ENCODE data around the gene TRIP12. TPM values are rescaled to one million over a fixed set of nuclear protein-coding genes. Genes with fewer than 3 reads are reported as not detected.

TRIP12 gene
- total and polyA plus RNA-seq, 2 of the 8 experiments (the other 6 are each of a cell fraction or from before 2014, with no cell fraction given), result 23.1 to 174 TPM

GRCh38 chr2:229714736-229715541 lies 206.9 kb downstream of the TRIP12 start (continued):
- TF ChIP-seq SP2 (IDR thresholded peaks at IDR 0.05; ENCODE audit: low read length) (no peak), SP1 (IDR thresholded peaks at IDR 0.05; ENCODE audit: low read depth, low read length) (no peak), POLR2AphosphoS5 (IDR thresholded peaks at IDR 0.05; ENCODE audit: low read depth, low read length) (no peak), TAF1 (IDR thresholded peaks at IDR 0.05; ENCODE audit: low read depth, low read length) (no peak), SIRT6 (IDR thresholded peaks at IDR 0.05; ENCODE audit: low read length) (no peak), TAF7 (optimal IDR thresholded peaks at IDR 0.05; ENCODE audit: borderline replicate concordance, low read depth, low read length) (no peak), RNF2 (IDR thresholded peaks at IDR 0.05; ENCODE audit: borderline replicate concordance, low read depth, low read length, missing control alignments, poor library complexity, severe bottlenecking) (no peak)
- TF ChIP-seq, protein P1, sequence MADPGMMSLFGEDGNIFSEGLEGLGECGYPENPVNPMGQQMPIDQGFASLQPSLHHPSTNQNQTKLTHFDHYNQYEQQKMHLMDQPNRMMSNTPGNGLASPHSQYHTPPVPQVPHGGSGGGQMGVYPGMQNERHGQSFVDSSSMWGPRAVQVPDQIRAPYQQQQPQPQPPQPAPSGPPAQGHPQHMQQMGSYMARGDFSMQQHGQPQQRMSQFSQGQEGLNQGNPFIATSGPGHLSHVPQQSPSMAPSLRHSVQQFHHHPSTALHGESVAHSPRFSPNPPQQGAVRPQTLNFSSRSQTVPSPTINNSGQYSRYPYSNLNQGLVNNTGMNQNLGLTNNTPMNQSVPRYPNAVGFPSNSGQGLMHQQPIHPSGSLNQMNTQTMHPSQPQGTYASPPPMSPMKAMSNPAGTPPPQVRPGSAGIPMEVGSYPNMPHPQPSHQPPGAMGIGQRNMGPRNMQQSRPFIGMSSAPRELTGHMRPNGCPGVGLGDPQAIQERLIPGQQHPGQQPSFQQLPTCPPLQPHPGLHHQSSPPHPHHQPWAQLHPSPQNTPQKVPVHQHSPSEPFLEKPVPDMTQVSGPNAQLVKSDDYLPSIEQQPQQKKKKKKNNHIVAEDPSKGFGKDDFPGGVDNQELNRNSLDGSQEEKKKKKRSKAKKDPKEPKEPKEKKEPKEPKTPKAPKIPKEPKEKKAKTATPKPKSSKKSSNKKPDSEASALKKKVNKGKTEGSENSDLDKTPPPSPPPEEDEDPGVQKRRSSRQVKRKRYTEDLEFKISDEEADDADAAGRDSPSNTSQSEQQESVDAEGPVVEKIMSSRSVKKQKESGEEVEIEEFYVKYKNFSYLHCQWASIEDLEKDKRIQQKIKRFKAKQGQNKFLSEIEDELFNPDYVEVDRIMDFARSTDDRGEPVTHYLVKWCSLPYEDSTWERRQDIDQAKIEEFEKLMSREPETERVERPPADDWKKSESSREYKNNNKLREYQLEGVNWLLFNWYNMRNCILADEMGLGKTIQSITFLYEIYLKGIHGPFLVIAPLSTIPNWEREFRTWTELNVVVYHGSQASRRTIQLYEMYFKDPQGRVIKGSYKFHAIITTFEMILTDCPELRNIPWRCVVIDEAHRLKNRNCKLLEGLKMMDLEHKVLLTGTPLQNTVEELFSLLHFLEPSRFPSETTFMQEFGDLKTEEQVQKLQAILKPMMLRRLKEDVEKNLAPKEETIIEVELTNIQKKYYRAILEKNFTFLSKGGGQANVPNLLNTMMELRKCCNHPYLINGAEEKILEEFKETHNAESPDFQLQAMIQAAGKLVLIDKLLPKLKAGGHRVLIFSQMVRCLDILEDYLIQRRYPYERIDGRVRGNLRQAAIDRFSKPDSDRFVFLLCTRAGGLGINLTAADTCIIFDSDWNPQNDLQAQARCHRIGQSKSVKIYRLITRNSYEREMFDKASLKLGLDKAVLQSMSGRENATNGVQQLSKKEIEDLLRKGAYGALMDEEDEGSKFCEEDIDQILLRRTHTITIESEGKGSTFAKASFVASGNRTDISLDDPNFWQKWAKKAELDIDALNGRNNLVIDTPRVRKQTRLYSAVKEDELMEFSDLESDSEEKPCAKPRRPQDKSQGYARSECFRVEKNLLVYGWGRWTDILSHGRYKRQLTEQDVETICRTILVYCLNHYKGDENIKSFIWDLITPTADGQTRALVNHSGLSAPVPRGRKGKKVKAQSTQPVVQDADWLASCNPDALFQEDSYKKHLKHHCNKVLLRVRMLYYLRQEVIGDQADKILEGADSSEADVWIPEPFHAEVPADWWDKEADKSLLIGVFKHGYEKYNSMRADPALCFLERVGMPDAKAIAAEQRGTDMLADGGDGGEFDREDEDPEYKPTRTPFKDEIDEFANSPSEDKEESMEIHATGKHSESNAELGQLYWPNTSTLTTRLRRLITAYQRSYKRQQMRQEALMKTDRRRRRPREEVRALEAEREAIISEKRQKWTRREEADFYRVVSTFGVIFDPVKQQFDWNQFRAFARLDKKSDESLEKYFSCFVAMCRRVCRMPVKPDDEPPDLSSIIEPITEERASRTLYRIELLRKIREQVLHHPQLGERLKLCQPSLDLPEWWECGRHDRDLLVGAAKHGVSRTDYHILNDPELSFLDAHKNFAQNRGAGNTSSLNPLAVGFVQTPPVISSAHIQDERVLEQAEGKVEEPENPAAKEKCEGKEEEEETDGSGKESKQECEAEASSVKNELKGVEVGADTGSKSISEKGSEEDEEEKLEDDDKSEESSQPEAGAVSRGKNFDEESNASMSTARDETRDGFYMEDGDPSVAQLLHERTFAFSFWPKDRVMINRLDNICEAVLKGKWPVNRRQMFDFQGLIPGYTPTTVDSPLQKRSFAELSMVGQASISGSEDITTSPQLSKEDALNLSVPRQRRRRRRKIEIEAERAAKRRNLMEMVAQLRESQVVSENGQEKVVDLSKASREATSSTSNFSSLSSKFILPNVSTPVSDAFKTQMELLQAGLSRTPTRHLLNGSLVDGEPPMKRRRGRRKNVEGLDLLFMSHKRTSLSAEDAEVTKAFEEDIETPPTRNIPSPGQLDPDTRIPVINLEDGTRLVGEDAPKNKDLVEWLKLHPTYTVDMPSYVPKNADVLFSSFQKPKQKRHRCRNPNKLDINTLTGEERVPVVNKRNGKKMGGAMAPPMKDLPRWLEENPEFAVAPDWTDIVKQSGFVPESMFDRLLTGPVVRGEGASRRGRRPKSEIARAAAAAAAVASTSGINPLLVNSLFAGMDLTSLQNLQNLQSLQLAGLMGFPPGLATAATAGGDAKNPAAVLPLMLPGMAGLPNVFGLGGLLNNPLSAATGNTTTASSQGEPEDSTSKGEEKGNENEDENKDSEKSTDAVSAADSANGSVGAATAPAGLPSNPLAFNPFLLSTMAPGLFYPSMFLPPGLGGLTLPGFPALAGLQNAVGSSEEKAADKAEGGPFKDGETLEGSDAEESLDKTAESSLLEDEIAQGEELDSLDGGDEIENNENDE (IDR thresholded peaks at IDR 0.05; ENCODE audit: insufficient replicate concordance, low read length), result no peak
